GOT3 (cell line): ENCODE data around the gene NDRG4.
A peak's percentile ranks its signal among the peaks of the same experiment; 100 is the strongest.

Experiments used
- DNase-seq: peaks from one replicate; lab custom pipeline; 2025; ENCODE audit warnings: mixed read lengths; lab: John Stamatoyannopoulos, UW

The NDRG4 gene

DNA sequence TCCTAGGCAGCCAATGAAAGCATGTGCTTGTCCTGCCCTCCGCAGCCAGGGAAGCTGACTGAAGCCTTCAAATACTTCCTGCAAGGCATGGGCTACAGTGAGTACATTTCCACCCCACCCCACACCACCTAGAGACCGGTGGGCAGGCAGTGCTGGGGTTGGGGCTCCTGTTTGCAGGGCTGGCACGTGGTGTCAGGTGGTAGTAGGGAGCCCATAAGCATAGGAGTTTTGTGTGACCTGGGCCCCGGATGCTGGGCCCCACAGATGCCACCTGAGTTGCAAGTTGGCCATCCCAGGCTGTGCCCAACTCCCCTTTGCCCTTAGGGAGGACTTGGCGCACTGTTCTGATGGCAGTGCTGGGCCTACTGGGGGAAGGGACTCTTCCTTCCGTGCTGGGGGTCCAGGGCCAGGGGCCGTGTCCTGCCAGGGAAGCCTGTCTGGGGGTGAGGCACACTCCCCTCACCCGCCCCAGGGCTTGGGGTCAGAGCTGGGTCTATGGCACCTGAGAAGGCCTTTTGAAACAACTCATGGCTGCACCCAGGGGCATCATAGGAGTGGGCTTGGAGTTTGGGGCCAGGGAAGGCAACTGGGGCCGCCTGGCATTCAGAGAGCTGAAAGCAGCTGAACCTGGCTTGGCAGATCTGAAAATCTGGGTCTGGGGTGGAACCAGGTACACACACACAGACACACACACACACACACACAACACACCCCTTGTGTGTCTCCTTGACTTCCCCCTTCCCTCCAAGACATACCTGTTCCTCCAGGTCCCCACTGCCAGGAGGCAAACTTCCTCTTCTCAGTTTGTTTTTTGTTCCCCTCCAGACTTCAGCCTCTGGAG, 9.5 kb downstream of the NDRG4 start:
- no peak for DNase-seq

DNA sequence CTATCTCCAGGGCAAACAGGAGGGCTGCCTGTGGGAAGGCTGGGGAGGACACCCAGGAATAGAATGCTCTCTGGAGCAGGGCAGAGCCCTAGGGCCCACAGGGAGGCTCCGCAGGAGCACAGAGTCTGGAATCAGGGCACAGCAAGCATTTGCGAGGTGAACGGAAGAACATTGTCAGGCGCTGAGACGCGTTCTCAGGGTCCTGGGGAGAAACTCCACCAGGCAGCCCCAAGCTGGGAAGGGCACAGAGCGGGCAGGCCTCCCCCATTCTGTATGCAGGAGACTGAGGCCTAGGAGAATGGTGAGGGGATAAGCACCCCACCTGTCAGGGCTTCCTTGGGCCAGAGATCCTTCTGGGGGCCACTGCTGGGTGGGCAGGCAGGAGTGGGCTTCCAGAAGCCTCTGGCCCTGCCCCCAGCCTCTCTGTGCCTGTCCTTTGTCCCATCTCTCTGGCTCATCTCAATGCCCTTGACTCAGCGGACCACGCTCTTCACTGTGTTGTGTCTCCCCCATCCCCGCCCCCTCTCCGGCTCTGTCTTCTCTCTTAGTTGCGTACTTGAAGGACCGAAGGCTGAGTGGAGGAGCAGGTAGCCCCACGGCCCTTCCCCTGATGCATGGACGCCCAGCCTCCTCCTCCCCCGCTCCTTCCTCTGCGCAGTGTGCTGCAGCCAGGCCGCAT, 10.3 kb downstream of the NDRG4 start:
- DNase-seq = no peak

DNA sequence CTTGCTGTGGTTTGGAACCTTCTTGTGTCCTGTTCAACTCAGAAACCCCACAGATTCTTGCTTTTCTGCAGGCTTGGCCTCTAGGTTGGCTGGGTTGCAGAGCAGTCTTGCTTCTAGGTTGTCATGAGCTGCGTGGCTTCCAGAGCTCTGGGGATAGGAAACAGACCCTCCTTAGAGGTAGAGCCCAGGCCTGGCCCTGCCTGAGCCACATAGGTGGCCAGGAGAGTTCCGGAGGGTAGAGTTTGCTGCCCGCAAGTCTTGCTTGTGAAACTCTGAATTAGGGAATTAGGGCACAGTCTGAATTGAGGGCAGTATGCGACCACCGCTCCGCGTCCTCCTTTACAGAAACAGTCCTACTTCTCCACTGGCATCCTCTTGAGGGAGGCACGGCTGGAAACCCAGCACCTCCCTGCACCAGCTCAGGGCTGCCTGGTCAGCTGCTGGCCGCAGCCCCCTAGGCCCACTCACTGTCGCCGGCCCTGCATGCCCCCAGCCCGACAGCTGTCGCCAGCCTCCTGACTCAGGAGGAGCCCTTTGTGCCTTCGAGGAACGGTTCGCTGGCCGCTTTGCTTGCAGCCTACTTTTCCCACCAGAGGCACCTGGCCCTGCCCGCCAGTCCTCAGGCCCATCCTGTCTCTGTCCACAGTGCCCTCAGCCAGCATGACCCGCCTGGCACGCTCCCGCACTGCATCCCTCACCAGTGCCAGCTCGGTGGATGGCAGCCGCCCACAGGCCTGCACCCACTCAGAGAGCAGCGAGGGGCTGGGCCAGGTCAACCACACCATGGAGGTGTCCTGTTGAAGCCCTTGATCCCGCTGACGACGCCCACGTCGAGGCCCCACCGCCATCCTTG, 11.1 kb downstream of the NDRG4 start:
- DNase-seq = no peak

DNA sequence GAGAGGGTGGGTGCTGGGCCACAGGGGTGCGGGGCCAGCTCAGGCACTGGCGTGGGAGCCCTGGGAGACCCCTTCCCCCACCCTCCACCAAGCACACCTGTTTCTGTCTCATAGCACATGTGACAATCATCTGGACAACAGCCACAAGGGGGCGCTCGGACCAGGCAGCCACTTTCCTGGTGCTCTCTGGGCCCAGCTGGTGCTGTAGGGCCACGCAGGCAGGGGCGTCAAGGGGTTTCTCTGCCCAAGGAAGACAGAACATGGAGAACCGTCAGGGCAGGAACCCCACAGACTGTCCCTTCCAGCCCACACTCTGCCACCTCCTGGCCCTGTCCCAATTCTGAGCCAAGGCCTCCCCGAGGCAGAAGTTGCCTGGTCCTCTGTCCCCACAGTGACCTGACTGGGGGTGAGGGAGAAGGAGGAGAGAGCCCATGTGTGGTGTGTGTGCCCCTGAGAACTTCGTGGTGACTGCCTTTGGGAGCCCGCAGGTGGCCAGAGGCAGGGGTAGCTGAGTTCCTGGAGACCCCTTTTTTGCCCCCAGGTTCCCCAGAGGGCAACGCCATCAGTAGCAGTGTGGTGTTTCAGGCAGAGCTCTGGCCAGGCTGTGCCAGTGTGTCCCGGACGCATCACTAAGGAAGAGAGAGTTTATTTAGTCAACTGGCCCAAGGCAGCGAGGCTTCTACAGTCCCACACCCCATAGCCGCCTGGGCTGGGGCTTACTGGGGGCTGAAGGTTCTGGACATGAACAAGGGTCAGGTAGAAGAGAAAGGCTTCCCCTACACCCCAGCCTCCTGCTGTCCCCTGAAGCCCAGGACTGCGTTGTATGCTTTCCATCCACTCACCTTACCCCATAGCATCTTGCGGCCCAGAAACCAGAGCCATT, 12.2 kb downstream of the NDRG4 start:
- no peak for DNase-seq

DNA sequence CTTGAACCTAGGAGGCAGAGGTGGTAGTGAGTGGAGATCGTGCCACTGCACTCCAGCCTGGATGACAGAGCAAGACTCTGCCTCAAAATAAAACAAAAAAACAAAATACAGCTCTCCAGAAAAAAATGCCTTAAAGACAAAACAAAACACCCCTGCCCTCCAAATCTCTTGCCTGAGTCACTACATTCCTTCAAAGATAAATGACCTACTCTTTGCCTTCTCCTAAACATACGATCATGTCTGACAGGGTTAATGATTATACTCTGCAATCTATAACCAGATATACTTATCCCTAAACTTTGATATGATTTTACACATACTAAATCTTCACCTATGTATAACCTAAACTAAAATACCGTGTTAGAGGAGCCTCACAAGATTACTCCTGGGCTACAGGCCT, 13.9 kb downstream of the NDRG4 start:
- DNase-seq = no peak

DNA sequence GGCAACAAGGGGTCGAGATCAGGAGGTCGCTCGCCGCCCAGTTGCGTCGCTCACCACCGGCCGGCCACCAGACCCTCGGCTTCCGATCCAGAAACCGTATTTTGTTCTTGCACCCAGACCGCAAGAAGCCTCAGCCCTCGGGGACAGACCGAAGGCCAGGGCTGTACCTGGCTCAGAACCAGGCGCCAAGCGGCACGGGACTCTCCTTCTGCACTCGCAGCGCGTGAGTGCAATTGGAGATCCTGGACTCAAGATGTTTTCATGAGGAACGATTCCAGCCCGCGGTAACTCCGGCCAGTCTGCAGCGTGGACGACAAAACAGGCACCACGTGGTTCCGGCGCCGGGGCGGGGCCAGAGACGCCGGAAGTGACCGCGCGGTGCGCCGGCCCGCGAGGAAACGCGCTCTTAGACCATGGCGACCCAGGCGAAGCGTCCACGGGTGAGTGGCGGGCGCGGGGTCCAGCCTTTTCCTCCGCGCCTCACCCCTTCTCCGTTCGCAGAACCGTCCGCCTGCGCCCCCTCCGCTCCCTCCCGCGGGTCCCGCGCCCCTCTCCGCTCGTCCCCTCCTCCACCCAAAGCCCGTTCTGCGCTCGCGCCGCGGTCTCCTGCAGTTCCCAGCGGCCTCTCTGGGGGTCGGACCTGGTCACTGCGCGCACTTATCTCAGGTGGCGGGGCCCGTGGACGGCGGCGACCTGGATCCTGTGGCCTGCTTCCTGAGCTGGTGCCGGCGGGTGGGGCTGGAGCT, 15.4 kb downstream of the NDRG4 start, which contains the start of gene SETD6:
TSS of gene SETD6 (plus strand) at position 393 of the 746 bp plus-strand sequence. CDS start at position 414, 21 bp downstream.
- DNase-seq = peak; percentile 46

DNA sequence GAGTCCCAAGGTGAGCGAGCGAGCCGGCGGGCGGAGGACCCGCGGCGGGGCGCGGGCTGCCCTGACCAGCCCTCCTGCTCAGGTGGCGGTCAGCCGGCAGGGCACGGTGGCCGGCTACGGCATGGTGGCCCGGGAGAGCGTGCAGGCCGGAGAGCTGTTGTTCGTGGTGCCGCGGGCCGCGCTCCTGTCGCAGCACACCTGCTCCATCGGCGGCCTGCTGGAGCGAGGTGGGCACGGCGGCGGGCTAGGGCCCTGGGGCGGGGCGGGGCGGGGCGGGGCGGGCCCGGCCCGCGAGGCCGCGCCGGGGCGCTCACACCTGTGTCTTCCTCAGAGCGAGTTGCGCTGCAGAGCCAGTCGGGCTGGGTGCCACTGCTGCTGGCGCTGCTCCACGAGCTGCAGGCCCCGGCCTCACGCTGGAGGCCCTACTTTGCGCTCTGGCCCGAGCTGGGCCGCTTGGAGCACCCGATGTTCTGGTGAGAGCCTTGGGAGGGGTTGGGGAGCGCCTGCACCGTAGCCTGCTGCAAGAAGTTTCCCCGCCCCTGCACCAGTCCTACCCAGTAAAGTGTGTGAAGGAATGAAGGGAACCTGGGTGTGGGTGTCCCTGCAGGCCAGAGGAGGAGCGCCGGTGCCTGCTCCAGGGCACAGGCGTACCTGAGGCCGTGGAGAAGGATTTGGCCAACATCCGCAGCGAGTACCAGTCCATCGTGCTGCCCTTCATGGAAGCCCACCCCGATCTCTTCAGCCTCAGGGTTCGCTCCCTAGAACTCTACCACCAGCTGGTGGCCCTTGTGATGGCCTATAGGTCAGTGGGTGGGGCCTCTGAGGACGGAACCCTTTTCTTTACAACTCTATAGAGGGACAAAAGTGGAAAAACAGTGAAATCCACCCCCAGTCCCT, 16.2 kb downstream of the NDRG4 start:
- DNase-seq = no peak

DNA sequence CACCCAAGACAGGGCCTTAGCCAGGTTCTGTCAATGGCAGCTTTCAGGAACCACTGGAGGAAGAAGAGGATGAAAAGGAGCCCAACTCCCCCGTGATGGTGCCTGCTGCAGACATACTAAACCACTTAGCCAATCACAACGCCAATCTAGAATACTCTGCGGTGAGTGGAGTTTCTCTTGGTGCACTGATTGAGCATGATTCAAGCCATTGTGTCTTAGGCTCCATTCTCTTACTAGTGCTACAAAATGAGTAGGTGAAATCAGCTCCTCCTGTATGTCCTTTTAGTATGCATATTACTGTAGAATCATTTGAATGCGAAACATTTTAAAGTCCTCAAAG, 16.8 kb downstream of the NDRG4 start:
- no peak for DNase-seq

DNA sequence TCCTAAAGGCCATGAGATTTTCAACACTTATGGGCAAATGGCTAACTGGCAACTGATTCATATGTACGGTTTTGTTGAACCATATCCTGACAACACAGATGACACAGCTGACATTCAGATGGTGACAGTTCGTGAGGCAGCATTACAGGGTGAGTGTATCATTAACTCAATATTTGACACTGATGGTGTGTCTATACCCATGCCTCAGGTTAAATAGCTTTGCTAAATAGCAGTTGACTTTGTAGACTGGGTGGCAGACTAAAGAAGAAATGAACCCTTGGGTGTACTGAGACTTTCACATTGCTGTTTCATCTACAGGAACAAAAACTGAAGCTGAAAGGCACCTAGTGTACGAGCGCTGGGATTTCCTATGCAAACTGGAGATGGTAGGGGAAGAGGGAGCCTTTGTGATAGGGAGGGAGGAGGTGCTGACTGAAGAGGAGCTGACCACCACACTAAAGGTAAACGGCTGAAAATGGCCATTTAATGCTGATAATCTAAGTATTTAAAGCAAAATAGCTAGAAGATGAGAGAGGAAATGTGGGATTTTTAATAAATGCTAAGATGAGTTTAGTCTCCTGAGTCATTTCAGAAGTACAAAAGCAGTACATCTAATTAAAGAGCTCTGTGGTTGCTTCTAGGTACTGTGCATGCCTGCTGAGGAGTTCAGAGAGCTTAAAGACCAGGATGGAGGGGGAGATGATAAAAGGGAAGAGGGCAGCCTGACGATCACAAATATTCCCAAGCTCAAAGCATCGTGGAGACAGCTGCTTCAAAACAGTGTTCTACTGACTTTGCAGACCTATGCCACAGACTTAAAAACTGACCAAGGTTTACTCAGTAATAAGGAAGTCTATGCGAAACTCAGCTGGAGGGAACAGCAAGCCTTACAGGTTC, 18.4 kb downstream of the NDRG4 start:
- DNase-seq = no peak

DNA sequence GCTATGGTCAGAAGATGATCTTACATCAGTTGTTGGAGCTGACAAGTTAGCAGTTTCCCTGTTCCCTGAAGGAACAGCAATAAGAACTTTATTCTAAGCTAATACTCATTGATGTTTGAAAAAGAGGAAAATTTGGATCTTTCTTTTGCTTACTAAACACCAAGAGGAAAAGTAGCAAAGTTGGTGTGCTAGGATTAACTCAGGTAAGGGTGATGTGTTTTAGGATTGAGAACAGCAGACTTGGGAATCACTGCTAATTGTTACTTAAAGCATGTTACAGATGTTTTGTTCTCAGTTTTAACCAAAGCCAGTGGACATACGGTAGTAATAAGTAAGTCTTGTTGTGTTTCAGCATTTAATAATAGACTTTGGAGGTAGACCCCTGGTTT, 19.0 kb downstream of the NDRG4 start:
- DNase-seq = no peak

DNA sequence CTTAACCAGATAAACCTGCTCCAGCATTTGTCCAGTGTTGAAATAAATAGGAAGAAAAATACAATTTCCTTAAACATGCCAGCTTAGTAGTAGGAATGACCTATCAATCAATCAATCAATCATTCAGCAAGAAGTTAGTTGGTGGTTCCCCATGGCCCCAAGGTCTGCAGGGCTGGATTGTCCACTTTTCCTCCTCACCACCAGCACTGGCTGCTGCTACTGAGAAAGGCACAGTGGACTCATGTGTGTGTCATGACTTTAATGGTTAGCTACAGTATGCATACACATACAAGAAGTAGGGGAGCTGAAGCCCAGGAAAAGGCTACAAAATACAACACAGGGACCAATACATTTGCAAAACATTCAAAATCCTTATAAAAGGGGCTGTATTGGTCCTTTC, 19.8 kb downstream of the NDRG4 start:
- DNase-seq = no peak

DNA sequence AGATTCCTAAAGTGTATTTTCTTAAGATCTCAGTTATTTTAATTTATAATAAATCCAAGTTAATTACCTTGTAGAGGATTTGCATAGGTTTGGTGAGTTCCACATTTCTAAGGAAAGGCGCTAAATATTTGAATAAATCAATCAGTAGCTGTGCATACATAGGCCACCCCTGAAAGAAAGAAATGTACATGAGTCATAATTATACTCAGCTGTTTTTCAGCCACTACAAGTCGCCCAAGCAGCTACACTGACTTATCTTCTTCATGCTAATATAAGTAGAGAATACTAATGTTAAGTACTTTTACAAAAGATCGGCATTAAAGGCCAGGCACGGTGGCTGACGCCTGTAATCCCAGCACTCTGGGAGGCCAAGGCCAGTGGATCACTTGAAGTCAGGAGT, 30.2 kb downstream of the NDRG4 start:
- DNase-seq = no peak

DNA sequence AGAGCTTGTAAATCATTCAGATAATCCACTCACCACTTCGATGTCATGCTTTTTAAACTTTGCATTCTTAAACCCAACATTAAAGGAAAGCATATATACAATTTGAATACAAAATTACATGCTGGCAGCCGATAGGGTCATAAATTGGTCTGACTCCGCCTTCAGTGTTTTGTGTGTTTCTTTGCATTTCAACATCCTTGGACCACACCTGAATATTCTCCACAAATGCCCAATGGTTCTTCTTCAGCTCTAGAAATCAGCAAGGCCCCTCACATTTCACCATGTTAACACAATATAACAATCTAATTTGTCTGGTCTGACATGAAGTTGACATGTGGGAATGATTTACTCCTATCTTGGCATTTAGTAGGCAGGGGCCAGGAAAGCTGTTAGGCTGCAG, 32.5 kb downstream of the NDRG4 start:
- DNase-seq = no peak

DNA sequence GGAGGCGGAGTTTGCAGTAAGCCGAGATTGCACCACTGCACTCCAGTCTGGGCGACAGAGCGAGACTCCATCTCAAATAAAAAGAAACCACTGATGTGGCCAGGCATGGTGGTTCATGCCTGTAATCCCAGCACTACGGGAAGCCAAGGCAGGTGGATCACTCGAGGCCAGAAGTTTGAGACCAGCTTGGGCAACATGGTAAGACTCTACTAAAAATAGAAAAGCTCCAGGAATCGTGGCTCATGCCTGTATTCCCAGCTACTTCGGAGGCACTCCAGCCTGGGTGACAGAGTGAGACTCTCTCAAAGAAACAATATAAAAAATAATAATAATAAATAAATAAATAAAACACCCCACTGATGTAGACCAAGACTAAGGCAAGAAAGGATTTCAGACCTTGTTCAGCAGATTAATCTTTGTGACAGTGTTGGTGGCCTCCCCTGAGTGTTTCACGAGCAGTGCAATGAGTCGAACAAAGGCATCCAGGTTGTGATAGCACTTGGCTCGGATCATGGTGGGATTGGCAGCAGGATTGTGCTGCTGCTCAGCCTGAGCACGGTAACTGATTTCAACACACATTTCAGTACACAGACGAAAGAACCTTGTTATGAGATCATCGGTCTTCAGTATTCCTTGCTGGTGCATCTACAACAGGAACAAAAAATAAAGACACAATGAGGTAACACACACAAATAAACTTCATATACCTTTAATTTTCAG, 34.0 kb downstream of the NDRG4 start:
- no peak for DNase-seq

DNA sequence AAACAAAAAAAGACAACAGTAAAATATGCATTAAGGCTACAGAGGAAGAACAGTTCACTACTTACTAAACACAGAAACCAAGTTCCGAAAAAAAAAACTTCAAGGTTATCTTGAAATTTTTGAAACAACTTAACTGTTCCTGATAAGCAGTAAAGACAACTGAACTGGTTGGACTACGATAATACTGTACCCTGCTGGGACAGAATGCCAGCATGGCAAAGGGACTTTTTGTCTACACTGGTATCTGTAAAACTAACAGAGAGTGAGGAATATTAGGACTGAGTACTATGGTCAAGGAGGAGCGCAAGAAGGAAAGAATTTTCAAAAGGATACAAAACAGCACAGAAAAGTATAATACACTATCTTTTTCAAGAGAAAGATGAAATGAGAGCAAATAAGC, 35.2 kb downstream of the NDRG4 start:
- no peak for DNase-seq

DNA sequence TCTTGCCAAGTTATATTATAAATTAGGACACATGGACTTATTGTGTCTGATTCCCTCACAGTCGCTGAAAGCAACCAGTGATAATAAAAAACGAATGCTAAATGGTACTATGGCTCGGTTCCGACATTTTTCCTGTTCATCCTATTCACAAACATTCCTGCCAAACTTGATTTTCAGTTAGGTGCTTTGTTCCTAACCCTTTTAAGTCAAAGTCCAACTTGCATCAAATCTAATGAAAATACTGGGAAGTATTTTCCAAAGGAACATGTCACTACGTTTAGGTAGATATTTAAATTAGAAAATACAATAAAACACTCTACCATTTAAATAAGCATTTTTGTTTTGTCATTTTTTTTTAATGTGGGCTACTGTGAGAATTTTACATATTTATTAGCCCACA, 36.3 kb downstream of the NDRG4 start:
- DNase-seq = no peak

DNA sequence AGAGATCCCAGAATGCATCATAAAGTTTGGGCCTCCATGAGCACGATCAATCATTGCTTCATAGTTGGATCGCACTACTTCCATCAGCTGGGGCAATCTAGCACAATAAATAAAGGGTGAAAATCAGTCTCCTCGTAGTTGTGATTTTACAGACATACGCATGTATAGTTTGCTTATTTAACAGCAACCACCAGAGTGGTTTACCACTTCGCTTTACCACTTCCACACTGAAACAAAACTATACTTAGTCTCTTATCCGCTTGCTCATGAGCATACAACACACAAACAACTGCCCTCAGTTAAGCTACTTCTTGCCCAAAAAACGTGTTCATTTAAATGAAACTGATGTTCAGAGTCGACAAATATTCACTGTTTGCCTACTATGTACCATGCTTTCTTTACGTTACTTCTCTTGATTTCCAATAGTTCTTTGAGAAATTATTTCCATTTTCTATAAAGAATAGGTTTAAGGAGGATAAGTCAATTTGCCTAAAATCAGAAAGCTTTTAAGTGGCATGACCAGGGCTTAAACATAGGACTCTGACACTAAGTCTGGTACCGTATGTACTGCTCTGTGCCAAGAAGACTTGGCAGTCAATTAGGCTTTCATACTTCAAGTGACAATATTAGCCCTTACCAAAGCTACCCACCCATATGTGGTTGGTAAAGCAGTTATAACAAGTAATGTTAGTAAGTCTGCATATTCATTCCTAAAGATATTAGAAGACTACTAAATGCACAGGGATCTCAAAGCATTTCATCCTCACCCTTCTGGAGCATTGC, 37.4 kb downstream of the NDRG4 start:
- no peak for DNase-seq
